GM21619 (cell line): ENCODE data around the gene SIMC1.
"Not testable (repeated sequence)": the region's sequence is repeated elsewhere in the genome, so short reads cannot be mapped to it uniquely, and the experiment has no call there.

Experiments used
- ATAC-seq: cut with Tn5 transposase; IDR thresholded peaks from one replicate; pipeline ENCODE4 v1.9.1; 2021; ENCODE audit not compliant: unreplicated experiment

SIMC1 gene

DNA sequence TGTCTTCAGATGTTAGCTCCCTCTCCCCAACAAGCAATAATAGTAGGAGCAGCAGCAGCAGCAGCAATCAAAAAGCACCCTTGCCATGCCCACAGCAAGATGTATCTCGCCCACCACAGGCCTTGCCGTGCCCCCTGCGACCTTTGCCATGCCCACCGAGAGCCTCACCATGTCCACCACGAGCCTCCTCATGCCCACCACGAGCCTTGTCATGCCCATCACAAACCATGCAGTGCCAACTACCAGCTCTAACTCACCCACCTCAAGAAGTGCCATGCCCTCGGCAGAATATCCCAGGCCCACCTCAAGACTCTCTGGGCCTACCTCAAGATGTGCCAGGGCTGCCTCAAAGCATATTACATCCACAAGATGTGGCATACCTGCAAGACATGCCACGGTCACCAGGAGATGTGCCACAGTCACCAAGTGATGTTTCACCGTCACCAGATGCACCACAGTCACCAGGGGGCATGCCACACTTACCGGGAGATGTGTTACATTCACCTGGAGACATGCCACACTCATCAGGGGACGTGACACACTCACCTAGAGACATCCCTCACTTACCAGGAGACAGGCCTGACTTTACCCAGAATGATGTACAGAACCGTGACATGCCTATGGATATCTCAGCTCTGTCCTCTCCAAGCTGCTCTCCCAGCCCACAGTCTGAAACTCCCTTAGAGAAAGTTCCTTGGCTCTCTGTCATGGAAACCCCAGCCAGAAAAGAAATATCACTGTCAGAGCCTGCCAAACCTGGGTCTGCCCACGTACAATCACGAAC is 52.0 kb downstream of the SIMC1 start:
- ATAC-seq = not testable (repeated sequence)

DNA sequence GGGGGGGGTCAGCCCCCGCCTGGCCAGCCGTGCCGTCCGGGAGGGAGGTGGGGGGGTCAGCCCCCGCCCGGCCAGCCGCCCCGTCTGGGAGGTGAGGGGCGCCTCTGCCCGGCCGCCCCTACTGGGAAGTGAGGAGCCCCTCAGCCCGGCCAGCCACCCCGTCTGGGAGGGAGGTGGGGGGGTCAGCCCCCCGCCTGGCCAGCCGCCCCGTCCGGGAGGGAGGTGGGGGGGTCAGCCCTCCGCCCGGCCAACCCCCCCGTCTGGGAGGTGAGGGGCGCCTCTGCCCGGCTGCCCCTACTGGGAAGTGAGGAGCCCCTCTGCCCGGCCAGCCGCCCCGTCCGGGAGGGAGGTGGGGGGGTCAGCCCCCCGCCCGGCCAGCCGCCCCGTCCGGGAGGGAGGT is 67.1 kb downstream of the SIMC1 start:
- ATAC-seq = not testable (repeated sequence)

DNA sequence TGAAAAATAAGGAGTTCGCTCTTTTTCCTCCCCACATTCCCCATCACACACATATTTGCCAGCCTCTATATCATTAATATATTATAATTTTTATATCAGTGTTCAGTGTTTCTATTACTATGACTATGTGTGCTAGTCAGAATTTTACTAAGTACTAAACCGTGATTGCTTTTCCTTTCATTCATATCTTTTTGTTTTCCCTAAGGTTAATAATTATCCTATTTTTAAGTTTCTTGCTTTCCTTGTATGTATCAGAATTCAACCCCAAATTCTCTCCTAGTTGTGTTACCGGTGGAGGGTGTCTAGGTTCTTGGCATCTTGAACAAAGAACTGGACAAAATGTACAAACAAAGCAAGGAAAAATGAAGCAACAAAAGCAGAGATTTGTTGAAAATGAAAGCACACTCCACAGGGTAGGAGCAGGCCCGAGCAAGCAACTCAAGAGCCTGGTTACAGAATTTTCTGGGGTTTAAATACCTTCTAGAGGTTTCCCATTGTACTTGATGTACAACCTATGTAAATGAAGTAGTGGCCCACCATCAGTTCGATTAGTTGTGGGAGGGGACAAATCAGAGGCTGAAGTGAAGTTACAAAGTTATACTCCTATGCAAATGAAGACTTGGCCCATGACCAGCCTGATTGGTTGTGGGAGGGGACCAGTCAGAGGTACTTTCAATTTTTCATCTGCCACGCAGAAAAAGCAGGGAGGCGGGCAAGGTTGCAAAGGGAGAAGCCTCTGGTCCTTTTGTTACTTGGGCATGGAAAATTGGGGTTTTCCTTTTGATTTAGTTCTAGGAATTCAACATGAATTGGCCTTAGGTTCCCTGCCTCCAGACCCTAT is 79.5 kb downstream of the SIMC1 start:
- ATAC-seq = no peak

DNA sequence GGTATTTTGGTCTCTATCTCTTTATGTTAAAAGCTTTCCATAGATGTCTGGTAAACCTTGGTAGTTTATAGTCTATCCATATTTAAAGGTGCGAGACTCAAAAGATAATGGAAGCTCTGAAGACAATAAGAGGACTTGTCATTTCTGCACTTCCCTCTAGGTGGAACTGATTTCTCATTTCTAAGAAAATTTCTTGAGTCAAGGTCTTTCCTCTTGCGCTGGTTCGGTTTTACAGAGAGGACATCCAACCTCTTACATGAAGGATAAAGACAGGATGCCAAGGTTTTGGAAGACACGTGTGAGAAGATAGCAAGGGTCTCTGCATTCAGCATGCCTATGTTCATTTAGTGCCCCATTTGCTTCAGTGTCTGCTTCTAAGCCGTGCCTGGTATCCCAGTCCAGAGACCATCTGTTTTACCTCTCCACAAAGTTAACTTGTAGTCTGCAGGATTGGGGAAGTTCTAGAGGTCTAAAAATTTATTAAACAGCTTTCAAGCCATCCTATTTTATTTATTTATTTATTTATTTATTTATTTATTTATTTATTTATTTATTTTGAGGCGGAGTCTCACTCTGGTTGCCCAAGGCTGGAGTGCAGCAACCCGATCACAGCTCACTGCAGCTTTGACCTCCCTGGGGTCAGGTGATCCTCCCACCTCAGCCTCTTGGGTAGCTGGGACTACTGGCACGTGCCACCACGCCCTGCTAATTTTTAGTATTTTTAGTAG is 81.8 kb downstream of the SIMC1 start:
- ATAC-seq = no peak

DNA sequence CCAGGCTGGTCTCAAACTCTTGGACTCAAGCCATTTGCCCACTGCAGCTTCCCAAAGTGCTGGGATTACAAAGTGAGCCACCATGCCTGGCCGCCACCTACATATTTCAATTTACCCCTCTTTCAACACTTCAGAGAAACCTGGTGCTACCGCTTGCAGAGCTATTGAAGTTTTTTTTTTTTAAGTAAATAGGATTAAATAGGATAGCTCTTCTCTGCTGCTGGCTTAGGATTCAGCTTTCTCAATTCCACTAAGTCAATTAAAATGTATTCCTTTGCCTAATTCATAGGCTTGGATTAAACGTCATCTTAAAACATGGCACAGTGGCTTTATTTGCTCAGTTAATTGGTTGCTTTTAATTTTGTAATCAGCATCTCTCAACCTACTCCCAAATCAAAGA is 82.4 kb downstream of the SIMC1 start:
- ATAC-seq = no peak

DNA sequence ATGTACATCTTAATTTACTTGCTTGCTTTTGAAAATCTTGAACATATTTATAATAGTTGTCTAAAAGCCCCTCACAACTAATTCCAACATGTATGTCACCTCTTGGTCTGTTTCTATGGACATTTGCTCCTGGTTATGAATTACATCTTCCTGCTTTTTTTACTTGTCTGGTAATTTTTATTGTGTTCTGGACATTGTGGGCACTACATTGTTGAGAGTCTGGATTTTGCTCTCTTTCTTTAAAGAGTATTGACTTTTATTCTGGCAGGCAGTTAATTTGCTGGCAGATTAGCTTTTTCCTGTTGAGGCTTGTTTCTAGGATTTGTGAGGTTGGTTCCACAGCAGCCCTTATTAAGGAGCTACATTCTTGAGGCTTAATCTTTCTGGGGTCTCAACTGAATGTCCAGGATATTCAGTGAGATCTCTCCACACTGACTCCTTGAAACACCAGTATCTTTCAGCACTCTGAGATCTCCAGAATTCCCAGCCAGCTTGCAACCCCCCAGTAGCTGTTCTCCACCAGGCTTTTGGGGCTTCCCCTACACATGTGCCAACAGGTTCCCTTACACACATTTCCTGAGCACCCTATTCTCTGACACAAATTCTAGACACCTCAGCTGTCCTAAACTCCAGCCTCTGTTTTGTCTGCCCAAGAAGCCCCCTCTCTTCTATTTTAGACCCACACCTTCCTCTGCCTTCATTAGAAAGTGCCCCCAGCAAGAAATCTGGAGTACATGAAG is 96.0 kb downstream of the SIMC1 start:
- no peak for ATAC-seq

DNA sequence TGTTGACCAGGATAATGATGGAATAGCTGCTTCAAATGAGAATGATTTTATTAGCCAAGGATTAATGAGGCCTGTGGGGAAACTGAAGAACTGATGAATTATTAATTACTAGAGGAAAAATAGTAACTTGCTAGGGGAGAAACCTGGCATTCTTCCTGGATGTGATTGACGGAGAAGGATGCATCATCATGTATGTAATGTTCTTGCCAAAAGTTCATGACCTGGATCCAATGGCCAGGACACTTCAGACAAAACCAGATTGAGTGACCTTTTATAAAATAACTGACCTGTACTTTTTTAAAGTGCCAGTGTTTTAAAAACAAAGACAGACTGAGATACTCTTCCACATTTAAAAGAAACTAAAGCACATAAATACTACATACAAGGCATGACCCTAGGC is 99.7 kb downstream of the SIMC1 start:
- no peak for ATAC-seq

DNA sequence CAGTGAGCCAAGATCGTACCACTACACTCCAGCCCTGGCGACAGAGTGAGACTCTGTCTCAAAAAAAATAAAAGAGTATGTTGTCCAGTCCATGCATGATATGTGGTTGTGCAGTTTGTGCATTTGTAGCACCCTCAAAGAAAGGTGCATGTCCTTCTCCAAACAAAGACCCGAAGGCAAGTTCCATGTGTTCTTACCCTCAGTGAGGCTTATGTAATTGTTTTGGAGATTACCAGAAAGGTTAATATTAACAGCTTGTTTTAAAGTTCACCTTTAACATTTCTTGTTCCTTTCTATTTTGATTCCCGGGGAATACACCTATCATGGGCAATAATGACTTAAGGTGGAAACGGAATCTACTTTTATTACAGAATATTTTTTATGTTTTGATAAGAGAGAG is 101.1 kb downstream of the SIMC1 start:
- ATAC-seq = no peak

DNA sequence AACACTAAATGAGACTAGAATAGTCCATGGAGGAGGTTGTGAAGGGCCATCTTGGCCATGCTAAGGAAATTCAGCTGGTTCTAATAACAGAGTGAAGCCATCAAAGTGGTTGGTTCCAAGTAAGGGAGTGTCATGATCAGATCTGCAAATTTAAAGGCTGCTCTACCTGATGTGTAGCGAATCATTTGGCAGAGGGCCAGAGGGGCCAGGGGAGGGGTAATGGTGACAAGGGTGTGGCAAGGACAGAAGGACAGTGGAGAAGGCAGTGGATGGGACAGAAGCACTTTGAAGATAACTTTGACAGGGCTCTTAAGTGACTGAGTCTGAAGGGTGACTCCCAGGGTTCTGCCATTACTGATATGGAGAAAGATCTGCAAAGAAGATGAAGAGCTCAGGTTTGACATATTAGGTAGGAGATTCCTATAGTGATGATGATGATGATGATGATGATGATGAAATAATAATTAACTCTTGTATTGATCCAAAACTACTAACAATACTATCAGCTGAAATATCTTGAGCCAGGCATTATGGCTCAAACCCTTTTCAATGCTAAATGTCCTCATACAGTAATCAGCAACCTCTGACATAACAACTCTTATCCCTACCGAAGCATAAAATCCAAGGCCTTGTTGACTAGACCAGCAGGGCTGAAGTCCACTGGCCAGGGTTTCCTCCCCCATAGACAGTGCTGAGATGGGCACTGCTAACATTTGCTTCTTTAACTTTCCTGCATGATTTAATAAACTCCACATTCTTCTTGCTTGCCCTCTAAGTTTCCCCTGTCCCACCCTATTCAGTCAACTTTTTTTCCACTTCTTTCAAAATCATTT is 103.3 kb downstream of the SIMC1 start:
- ATAC-seq = no peak

DNA sequence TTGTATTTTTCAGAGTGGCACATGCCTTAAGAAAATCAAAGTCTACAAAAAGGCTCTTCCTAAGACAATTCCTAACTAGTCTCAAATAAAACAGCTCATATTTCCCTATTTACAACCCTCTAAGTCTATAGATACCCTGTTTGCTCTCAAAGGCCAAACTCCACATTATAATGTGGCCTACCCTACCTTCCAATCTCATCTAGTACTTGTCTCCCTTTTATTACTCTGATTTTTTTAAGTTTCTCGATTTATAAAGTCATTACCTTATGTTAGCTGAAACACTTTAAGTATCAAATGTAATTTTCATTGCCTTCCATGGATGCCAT is 103.9 kb downstream of the SIMC1 start:
- ATAC-seq = no peak

DNA sequence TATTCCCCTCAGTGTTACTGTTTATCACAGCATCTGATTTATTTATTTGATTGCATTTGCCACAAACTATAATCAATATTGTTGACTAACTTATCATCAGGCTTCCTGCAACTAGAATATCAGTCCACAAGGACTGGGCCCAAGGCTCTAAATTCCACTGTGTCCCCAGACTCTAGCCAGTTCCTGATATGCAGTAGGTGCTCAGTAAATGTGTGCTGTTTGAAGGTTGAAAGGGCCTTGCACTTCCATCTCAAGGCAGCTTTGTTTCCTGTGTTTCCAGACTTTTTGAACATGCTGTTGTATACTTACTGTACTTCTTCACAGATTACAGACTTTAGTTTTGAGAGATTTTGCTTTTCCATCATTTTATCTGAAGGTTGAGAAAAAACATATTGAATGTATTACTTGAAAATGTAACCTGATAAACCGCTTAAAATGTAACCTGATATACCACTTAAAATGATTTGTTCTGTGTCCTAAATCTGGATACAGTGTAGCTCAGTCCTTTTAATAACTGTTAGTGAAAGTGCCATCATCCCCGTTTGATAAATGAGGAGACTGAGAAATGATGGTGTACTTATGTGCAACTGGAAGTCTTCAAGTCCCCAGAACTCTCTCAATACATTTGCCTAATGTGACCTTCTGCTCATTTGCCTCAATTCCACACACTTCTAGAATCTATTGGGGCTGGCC is 104.7 kb downstream of the SIMC1 start:
- no peak for ATAC-seq

DNA sequence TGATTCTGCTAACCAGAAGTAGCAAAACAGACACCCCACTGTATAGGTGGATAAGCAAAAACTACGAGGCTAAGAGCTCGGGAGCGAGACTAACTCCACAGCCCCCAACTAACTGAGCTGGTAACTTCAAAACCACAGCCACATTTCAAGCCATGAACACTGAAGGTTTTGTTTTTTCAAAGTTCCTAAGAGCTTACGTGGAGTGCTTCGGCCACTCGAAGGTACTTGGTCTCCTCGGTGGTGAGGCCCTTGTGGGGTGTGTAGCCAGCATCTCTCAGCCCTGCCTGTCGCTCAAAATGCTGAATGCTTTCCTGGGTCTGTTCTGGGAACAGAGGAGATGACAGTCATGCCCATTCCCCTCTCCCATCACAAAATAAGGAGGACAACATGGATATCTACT is 112.2 kb downstream of the SIMC1 start:
- no peak for ATAC-seq

DNA sequence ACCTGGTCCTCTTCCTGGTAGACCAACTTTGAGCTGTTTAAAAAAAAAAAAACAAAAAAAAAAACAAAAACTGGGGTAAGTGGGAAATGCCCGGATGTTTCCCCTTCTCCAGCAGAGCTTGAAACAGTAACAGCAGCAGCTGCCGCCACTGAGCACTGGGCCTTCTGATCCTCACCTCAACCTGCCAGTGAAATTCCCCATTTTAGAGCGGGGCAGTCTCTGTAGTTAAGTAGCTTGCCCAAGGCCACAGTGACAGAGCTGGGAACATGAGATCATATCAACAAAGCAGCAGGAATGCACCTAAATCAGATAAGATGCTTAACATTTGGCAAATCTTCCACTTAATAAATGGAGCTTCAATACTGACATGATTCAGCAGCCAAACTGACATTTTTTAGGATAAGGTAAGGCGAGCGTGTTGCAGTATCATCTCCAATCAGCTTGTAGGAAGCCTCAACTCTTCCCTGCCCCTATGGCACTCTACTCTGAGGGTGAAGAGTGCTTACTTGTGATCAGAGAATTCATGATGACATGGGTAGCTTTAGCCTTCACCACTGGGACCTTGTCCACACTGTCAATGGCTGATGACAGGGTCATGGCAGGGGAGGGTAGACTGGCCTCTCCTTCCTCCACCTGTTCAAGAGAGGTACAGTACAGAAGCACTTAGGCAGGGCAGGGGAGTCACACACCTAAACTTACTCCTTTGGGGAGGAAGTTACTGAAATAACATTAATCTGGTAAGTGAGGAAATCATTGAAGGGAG is 114.1 kb downstream of the SIMC1 start:
- no peak for ATAC-seq

DNA sequence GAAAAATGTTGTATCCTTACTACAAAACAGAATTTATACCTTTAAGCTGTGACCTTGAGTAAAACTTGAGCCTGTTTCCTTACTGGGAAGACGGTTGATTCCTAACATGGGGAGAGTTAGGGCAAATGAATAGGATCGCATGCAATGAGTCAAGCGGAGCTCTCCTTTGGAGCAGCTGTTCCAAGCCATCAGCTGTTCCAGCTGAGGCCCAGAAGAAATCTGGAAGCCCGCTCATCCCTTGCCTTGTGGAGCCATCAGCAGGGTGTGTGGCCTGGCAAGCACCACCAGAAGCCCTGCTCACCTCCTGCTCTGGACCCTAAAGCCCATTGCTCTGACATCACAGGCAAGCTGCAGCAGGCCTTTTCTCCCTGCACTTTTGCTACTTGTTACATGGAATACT is 115.3 kb downstream of the SIMC1 start:
- ATAC-seq = no peak

DNA sequence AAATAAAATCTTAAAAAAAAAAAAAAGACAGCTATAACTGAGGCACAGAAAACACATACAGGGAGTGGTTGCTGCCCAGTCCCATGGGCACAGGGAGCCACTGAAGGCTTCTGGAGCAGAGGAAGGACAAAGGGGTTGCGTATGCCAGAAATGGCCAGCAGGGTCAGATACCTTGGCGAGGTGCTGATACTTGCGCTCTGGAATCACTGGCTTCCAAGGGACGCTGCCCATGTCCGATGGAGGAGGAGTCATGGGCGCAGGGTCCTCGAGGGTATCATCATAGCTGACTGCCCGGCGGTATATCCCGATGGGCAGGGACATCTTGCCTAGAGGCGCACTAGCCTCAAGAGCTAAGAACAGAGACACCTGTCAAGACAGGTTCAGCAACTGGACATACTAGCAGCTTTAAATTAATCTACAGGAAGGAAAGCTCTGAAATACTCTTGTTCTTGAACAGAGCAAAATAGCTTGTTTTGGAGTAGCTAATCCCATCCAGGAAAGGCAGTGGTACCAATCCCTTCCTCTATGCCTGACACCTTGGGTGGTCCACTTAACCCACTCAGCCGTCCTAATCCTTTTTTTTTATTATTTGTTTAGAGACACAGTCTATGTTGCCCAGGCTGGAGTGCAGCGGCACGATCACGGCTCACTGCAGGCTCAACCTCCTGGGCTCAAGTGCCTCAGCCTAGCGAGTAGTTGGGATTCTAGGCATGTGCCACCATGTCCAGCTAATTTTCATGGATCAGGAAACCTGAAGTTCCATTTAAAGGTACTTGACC is 117.4 kb downstream of the SIMC1 start:
- no peak for ATAC-seq

DNA sequence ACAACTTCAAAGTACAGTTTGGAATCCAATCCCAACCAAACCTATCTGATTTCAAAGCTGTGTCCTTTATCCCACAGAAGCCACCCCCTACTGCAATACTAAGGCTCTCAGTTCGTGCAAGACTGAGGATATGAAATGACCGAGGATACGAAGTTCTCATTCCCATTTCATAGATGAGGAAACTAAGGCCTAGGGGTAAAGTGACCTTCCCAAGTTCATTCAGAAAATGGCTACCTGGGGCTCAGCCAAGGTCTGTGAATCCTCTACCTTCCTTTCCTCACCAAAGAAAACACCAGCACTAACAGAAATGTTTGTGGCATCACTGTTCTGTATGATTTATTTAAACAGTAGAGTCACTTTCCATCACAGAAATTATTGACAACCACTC is 117.9 kb downstream of the SIMC1 start:
- ATAC-seq = no peak

DNA sequence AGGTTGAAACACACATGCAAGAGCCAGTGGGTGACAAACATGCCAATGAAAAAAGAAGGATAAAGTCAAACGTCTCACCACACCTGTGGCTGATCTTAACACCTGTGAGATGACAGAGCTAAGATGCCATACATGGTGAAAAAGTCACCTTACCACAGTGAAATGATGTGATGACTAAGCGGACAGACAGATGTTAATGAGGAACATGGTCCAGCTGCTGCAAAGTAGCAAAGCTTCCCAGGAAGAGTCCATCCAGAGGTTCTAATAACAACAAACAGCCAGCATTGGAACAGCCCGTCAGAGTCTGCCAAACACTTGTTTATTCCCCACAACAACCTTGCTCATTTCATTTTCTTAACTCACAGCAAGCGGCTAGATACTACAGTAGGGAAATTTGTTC is 121.4 kb downstream of the SIMC1 start:
- no peak for ATAC-seq

DNA sequence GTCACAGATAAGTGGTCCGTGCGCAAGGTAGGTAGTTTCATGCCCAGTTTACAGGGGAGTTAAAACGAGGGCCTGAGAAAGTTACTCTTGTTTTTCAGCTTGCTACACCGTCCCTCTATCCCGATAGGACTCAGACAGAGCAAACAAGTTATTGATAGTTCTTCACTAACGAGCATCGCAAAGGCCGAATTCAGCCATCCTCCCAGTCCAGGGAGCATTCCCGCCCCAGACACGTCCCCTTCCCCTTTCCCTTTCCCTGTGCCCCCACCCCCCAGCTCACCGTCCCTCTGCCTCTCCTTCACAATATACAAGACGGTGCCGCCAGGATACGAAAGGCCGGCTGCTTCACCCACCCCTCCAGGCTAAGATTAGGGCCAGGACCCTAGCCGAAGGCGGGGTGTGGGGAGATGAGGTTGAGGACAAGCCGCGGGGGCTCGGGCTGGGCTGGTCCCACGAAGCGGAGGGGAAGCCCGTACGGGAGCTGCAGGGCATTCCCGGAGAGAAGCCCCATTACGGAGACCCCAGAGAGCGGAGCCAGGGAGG is 122.7 kb downstream of the SIMC1 start:
- no peak for ATAC-seq
